Mononuclear cell (primary cell): ENCODE results near the gene CISTR. TPM values are rescaled to one million over a fixed set of nuclear protein-coding genes. Genes with fewer than 3 reads are reported as not detected.

ENCODE experiments used
- H3K27me3 ChIP-seq: 2 replicates; pipeline ENCODE4 v1.6.0; 2011; ENCODE audit warnings: low read length, control low read depth; ENCODE audit not compliant: insufficient read depth
- H3K4me1 ChIP-seq: 2 replicates; pipeline ENCODE4 v1.5.1; 2011; ENCODE audit warnings: mild to moderate bottlenecking, low read length, control low read depth; ENCODE audit not compliant: insufficient read depth
- H3K4me3 ChIP-seq: 2 replicates; pipeline ENCODE4 v1.5.1; 2011; ENCODE audit warnings: mild to moderate bottlenecking, low read length, moderate library complexity
- H3K9me3 ChIP-seq: 2 replicates; pipeline ENCODE4 v1.5.1; 2011; ENCODE audit warnings: low read depth, mild to moderate bottlenecking, control low read depth, low read length
- total RNA-seq: library from RNA; depleted of rRNA; stranded (reverse); fragments of >200 nt; gene quantifications from one replicate; pipeline ENCODE4 v1.2.3, GENCODE V29; 2012

The CISTR gene
- total RNA-seq, 1 donor: not detected

- Histone ChIP-seq H3K27me3 (peaks cover 77% of the 10 kb centered on the region), H3K4me1 (peaks cover 21% of the 10 kb centered on the region), H3K9me3 (no peaks in the 10 kb centered on the region), H3K4me3 (no peak overlapping the region)
Observed at GRCh38 chr12:53739214-53740129, 12.3 kb downstream of the CISTR start.

DNA sequence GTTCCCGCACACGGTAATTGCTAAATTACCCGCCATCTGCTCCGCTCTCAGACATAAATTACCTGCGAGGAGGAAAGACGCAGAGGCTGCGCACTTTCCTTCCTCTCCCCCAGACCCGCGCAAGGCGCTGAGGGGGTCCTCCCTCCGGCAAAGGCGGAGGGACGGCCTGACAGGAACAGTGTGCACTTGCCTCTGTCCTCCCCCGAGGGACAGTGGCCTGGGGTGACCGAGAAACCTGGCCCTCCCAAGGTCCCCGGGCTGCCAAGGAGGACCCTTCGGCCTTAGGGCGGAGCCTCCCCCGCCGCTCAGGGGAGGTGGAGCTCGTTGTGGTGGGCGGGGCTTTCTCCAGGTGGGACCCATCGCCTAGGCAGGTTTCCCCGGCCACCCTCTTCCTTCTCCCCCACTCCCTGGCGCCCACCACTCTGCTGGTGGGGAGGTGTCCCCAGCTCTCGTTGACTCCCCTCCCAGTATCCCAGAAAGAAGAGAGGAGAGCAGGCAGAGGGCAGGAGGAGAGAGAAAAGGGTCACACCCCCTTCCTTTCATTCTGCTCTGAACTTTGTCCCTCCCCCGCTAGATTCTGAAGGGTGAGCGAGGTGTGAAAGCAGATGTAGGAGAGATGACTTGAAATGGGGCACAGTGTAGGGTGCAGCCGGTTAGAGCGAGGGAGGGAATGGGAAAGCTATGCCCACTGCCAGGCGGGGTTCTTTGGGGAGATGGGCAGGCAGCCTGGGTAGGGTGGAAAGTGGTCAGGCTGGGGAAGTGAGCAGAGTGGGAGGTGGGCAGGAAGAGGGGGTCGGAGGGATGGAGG lies 13.2 kb downstream of the CISTR start:
- Histone ChIP-seq H3K4me3 (no peak overlapping the region), H3K27me3 (peaks cover 76% of the 10 kb centered on the region), H3K9me3 (no peaks in the 10 kb centered on the region), H3K4me1 (peaks cover 20% of the 10 kb centered on the region)

DNA sequence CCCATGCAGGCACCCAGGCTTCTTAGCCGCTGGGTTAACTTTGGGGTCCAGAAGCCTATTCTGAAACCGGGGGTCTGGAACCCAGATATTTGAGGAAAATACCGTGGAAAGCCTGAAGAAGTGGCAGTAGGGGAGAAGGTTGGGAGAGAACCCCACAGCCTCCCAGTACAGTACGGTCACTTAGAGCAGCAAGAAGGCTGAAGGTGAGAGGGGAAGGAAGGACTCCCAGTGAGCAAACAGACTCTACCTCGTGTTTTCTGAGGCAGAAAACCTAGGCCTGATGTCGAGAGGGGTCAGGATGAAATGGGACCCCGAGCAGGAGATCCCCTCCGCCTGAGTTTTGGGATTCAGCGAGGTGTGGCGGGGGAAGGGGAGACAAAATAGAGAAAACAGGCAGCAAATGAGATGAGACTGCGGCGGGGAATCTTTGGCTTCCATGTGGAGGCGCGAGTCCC lies 13.8 kb downstream of the CISTR start:
- Histone ChIP-seq H3K4me3 (no peak overlapping the region), H3K4me1 (peaks cover 16% of the 10 kb centered on the region), H3K9me3 (no peaks in the 10 kb centered on the region), H3K27me3 (peaks cover 75% of the 10 kb centered on the region)

DNA sequence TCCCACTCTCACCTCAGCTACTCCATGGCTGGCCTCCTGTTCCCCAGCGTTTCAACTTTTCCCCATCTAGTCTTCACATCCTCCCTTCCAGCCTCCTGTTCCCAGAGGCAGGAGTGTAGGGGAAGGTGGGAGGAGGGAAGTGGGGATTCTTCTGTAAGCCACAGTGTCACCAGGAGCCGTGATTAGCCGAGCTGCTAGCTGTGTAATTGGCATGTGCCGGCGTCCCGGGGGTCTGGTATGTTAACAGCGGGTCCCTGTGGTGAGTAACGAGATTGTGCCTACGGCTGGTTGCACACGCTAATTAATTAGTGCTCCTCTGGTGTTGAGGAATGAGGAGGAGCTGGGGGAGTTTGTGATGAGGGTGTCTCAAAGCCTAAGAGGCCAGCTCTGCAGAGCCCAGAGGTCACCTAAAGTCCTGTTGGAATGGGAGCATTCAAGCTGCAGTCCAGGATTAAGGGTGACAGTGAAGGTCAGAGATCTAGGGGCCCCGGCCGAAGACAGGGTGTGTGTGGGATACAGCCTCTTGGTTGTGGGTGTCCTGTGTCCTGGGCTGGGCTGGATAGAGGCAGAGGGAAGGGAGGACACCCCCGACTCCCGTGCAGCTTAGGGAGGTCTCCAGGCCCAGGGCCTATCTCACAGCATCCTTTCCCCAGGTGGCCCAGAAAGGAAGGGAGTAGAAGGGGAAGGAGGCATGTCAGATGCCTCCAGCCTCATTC lies 14.5 kb downstream of the CISTR start:
- Histone ChIP-seq H3K27me3 (peaks cover 67% of the 10 kb centered on the region), H3K9me3 (no peaks in the 10 kb centered on the region), H3K4me3 (no peak overlapping the region), H3K4me1 (peaks cover 16% of the 10 kb centered on the region)

GRCh38 chr12:53736592-53736991 lies 15.2 kb downstream of the CISTR start:
- H3K27me3 ChIP-seq: peaks cover 64% of the 10 kb centered on the region
- no peaks in the 10 kb centered on the region for H3K9me3 ChIP-seq
- H3K4me1 ChIP-seq: peaks cover 16% of the 10 kb centered on the region
- H3K4me3 ChIP-seq: no peak overlapping the region

DNA sequence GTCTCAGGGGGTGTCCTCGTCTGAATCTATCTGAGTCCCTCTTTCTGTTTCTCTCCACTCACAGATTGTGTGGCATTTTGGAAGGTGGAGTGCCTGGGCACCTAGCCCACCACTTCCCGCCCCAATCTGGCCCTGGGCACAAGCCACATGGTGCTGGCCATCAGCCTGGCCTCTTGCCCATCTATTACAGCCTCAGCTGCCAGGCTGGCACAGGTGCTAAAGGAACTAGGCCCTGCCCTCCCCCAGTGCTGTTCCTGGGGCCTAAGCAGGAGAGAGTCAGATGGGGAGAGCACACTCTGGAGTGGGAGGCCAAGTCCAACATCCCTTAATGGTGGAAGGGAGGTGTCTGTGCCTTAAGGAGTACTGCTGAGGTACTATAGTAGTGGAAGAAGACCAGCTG lies 16.2 kb downstream of the CISTR start:
- Histone ChIP-seq H3K27me3 (peaks cover 55% of the 10 kb centered on the region), H3K4me3 (no peak overlapping the region), H3K9me3 (no peaks in the 10 kb centered on the region), H3K4me1 (peaks cover 16% of the 10 kb centered on the region)

DNA sequence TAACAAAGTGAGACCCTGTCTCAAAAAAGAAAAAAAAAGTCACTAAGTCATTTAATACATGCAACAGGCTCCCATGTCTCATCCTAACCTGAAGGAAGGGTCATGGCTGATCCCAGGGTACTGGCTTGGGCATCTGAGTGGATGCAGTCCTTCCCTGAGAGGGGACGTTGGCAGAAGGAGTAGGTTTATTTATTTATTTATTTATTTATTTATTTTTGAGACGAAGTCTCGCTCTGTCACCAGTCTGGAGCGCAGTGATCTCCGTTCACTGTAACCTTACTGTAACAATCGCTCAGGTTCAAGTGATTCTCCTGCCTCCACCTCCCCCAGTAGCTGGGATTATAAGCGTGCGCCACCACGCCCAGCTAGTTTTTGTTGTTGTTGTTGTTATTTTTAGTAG lies 17.4 kb downstream of the CISTR start:
- Histone ChIP-seq H3K4me3 (no peak overlapping the region), H3K9me3 (no peaks in the 10 kb centered on the region), H3K27me3 (peaks cover 46% of the 10 kb centered on the region), H3K4me1 (peaks cover 14% of the 10 kb centered on the region)

- no peak overlapping the region for H3K4me3 ChIP-seq
- peaks cover 8% of the 10 kb centered on the region for H3K4me1 ChIP-seq
- no peaks in the 10 kb centered on the region for H3K9me3 ChIP-seq
- H3K27me3 ChIP-seq: peaks cover 40% of the 10 kb centered on the region
Observed at GRCh38 chr12:53733807-53734200, 18.0 kb downstream of the CISTR start.

GRCh38 chr12:53733051-53733806 lies 18.6 kb downstream of the CISTR start:
- peaks cover 34% of the 10 kb centered on the region for H3K27me3 ChIP-seq
- no peaks in the 10 kb centered on the region for H3K9me3 ChIP-seq
- peaks cover 3% of the 10 kb centered on the region for H3K4me1 ChIP-seq

GRCh38 chr12:53729644-53730043 lies 22.1 kb downstream of the CISTR start:
- Histone ChIP-seq H3K4me1 (peaks cover 19% of the 10 kb centered on the region), H3K9me3 (no peaks in the 10 kb centered on the region), H3K4me3 (no peak overlapping the region), H3K27me3 (peaks cover 2% of the 10 kb centered on the region)

More at GRCh38 chr12:53733051-53733806, 18.6 kb downstream of the CISTR start:
- H3K4me3 ChIP-seq: no peak overlapping the region

GRCh38 chr12:53728206-53728605 lies 23.6 kb downstream of the CISTR start:
- H3K4me3 ChIP-seq: no peak overlapping the region
- no peaks in the 10 kb centered on the region for H3K27me3 ChIP-seq
- peaks cover 19% of the 10 kb centered on the region for H3K4me1 ChIP-seq
- H3K9me3 ChIP-seq: no peaks in the 10 kb centered on the region

DNA sequence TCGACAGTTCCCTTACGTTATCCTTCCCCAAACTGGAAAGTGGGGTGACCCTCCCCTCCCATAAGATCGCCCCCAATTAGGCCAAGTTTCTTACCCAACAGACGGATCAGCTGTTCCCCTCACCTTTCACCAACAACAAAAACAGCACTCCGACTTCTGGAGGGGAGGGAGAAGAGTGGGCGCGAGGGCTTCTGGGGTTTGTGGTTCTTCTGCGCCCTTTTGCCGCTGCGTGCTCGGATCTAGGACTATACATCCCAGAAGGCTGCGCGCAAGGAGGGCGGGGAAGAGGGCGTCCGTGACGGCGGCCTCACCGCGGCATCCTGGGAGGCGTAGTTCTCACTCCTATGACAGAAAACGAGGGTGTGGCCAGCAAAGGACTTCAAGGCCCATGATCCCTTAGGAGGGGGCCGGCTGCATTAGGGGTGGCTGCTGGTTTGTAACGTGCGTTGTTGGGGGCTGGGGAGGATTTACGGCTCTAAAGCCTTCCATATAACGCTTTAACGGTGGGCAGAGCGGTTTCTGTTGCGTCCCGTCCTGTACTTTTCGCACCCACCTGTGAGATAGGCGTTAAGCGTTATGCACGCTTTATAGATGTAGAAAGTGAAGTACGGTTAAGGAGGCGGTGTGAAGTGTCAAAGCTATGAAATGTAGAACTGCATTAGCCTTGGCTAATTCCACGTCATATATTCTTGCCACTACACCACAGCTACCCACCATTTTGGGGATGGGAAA lies 24.3 kb downstream of the CISTR start, which contains the start of gene CALCOCO1:
Gene CALCOCO1, minus strand, starts transcription at position 143 of the 732 bp plus-strand sequence. CDS start 2,210 bp downstream, outside the sequence.
- H3K9me3 ChIP-seq: no peaks in the 10 kb centered on the region
- no peaks in the 10 kb centered on the region for H3K27me3 ChIP-seq
- peaks cover 19% of the 10 kb centered on the region for H3K4me1 ChIP-seq
- peak within 1 kb of the TSS; percentile 74 for H3K4me3 ChIP-seq

- H3K27me3 ChIP-seq: no peaks in the 10 kb centered on the region
- H3K9me3 ChIP-seq: no peaks in the 10 kb centered on the region
- peak overlapping the region; percentile 74 for H3K4me3 ChIP-seq
- peaks cover 19% of the 10 kb centered on the region for H3K4me1 ChIP-seq
Observed at GRCh38 chr12:53726946-53727309, 24.9 kb downstream of the CISTR start.
